Activated gamma-delta T cell treated with anti-CD3 and anti-CD28 coated beads, Interleukin-2, amount 50 U/mL, for 16 hours (primary cell): ENCODE data around the gene RXFP4.
A peak's percentile ranks its signal among the peaks of the same experiment; 100 is the strongest.
"Not testable (repeated sequence)": the region's sequence is repeated elsewhere in the genome, so short reads cannot be mapped to it uniquely, and the experiment has no call there.

ENCODE experiments used
- DNase-seq: peaks from one replicate; pipeline ENCODE4 v3.0.0-alpha.2; 2020; ENCODE audit warnings: low read depth

The RXFP4 gene

DNA sequence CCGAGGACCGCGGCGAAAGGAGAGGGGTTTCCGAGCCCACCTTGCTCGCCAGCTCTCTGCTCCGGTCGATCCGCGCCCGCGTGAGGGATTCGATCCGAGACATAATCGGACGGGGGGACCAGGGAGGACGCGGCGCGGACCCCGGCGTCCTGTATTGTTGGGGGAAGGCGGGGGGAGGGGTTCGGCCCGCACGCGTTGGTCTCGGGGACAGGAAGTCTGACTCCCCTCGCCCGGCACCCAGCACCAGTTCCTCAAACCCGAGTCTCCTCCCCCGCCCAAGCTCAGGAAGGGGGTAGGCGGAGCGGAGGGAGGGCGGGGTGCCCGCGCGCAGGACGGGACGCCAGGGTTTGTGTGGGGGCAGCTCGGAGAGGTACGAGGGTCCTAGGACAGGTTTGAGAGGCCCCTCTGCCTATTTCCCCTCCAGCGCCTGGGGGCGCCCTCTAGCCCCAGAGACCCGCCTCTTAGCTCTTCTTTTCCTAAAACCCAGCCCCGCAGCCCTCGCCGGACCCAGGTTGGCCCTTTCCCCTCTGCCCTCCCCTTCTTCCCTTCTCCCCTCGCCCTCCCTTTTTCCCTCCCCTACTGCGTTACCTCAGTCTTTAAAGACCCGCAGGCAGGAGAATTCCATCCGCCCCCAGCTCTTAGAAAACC lies 37.0 kb downstream of the RXFP4 start, which contains the start of gene ARHGEF2:
Gene ARHGEF2, minus strand, starts transcription at position 223 of the 648 bp plus-strand sequence. Its CDS starts 120 bp downstream, at position 103.
- DNase-seq, result peak; percentile 70

DNA sequence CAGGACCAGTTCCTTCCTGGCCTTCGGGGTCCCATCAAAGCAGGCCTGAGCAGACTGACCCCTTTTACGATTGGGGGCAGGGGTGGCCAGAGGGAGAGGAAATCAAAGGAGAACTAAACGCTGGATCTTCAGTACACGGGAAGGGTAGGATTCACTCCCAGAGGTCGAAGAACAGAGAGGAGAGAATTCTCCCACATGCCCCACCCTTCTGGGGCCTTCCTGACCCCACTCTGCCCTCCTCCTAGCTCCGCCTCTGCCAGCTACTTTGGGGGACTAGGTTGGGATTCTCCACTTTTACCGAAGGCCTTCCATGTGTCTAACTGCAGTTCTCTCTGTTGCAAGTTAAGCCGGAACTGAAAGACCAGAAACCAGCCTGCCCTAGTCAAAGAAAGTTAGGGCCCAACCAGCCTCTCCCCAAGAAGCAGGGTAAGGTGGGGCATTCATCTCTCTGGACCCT lies 37.6 kb downstream of the RXFP4 start:
- DNase-seq, result no peak

DNA sequence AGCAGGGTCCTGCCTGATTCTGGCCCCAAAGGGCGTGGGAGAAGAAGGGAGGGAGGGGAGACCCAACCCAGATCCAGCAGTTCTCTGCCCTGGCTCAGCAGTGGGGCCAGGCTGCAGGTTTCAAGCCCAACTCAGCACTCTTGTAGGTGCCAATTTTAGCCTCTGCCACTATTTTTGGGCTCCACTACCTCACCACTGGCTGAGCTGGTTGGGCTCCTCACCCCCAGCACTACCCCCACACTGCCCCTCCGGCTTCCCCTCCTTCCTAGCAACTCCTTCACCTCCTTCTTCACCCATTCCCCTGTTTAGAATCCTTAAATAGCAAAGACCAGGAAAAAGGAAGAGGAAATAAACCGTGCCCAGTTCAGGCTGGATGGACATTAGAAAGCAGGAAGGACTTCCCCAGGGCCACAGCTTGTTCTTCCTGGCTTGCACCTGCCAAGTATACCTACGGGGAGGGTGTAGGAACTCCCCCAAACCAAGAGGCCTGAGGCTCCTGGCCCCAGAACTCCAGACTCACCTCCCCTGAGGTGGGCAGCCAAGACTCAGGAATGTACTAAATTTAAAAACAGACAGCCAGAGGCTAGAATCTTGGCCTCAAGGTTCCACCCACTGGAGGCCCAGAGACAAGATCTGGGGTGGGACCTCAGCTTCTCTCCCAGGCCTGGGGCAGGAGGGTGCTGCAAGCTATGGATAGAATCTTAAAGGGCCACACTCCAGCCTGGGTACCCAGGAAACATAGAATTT lies 38.3 kb downstream of the RXFP4 start:
- DNase-seq, result no peak

DNA sequence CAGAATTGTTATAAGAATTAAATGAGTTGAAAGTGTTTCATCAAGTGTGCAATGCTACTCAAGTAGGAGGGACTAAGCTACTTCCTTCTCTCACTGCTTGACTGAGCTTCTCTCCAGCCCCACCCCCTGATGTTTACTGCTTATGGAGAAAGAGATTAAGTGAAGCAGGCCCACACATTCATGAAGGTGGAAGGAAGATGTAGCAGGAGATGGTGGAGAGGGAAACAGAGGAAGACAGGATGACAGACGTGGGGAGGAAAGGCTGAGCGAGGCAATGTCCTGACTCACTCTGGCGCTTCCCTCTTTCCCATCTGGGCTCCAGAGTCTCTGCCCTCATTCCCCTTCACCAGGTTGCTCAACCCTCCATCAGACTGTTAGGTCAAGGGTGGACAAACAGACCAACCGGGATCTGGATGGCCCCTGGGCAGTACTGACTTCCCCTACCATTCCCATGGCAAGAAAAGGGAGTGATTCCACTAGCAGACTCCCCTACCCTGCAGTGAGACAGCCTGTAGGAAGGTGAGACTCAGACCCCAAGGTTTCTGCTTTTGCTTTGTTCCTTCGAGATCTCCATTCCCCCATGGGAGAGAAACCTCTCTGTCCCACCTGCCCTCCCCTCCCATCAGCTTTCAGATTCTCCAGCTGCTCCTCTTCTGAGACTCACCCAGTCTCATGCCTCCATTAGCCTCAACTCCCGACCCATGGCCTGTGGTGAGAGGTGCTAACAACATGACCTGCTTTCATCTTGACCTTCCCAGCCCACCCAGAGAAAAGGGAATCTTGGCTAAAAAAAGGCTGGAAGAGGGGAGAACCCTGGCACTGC lies 40.0 kb downstream of the RXFP4 start:
- DNase-seq, result no peak

DNA sequence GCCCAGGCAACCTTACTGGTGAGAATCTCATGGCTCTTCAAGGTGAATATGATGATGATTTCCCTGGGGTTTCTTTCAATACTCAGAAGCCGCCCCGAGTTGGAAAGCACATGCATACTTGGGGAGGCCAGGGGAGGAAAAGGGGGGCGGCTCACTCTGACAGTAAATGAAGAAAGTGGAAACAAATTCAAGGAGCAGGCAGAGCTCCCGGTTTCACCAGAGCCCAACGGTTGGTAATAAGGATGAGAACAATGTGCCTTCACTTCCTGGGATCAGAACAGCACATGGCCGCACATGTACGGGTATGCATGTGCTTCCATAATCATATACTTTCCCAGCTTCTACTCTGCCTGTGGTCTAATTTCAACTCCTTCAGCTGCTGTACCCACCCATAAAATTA lies 40.7 kb downstream of the RXFP4 start:
- DNase-seq, result no peak

DNA sequence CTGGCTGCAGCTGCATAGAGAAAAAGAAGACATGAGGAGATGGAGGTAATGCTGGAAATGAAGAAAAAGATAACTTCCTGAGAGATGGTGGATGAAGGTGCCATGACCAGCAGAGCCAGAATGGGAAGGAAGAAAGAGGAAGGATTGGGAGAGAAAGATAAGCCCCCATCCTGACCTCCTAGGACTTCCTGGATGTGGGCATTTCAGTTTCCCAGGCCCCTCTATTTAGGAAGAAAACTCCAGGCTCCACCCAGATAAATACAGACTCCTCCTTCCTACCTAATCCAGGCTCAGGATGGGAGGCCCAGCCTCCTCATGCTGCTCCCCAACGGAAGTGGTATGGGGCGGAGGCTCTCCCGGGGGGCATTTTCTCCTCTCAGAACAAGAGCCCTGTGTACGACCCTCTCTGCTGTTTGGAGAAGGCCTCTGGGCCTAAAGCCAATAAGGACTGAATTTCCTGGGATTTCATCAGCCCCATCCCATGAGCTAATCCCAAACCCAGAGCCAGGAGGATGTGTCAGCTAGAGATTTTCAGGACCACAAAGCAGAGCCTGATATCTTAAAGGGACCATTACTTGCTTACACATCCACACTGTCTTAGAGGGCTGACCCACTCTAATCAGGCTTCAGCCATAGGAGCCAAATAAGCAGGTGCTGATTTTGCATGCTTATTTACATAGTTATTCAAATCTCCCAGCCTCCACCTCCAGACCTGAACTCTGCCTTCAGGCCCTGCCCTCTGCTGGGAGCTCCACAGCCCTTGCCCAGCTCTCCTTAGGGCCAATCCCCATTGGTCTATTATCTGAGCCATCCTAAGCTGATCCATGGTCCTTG lies 42.0 kb downstream of the RXFP4 start:
- DNase-seq, result no peak

DNA sequence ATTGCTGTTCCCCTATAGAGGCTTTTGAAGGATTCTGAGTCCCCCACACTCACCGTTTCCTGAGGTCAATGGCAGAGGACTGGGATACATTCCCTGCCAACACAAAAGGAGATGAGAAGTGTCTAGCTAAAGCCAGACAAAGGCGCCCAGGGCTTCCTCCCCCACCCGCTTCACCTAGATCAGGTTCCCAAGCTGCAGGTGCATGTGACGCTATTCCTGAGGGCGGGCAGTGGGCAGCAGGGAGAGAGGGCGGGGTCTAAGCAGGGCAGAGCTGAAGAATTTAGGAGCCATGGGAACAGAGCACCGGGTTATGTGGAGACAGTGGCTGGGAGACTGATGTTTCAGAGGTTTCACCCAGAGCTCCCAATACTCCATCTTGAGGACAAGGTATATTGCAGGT lies 42.9 kb downstream of the RXFP4 start:
- no peak for DNase-seq

DNA sequence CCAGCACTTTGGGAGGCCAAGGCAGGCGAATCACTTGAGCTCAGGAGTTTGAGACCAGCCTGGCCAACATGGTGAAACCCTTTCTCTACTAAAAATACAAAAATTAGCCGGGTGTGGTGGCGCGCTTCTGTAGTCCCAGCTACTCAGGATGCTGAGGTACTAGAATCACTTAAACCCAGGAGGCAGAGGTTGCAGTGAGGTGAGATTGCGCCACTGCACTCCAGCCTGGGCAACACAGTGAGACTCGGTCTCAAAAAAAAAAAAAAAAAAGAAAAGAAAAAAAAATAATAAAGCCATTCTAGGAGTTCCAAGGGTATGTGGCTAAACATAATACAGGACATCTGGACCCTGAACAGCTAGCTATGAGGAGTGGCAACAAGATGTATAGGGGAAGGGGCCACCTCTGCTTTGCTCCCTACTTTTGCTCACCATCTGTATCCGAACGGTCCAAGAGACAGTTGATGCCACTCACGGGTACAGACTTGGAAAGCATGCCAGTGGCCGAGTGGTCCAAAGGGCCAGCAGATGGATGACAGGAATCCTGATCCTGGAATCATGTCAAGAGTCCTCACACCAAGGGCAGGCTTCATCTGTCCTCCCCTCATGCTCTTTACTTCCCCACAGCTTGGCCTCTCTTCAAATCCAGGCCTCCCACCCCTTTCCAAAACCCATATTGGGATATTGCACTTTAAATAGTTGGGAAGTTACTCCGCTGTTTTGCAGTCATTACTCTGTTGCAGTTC lies 43.6 kb downstream of the RXFP4 start:
- not testable (repeated sequence) for DNase-seq

DNA sequence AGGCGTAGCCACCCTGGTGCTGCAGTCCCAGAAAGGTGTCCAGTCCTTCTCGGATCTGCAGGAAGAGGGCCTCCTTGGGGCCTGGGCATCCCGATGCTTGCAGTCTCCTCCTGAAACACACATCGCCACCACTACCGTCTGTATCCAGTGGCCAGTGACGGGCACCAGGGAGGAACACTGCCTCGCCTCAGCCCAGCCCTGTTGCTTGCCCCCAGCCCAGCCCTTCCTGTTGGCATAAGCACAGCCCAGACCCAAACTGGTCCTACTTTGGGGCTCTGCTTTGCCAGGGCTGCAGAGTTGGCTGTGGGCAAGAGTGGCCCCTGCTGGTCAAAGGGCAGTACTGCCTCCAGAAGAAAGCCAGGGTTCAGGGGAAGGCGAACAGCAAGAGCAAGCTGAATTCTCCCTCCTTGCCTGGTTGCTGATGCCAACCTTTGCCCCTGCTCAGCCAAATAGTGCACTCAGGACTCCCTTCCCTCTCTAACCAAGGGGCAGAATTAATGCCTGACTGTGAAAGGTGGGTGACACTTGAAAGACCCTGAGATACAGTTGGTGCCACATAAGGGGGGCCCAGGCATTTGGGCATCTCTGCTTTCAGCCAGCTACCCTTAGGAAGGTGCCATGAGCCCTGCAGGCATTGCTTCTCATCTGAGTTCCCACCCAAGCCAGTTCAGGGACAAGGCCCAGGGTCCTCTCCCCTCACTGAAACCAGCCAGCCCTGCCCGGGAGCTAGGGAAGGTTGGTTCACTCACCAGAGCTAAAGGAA lies 48.0 kb downstream of the RXFP4 start:
- peak; percentile 66 for DNase-seq

DNA sequence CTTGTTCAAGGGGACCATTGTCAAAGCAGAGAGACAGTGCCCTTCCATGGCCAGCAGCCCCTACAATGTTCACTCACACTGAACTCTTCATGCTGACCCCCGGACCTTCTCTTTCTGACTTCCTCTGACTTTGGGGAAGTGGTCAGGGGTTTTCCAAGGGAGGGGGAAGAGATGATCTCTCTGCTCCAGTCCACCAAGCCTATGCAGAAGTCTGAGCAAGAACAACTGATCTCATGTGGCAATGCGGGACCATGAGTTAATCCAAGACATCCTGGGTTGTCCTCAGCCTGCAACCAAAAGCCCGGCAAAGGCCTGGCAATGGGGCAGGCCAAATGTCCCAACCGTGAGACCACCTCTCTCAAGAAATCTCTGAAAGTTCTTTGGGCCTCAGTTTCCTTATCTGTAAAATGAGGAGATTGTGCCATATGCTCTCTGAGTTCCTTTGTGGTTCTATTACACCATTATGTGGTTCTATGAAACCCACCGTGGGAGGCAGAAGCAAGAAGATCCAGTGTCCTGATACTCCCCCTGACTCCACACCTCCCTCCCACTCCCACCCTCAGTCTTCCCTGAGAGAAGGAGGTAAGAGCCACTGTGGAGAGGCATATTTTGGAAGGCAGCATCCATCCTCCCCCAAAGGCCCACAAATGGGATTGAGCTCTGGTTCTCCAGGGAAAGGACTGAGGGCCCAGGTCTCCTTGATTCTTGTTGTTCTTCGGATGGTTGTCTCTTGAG lies 48.7 kb downstream of the RXFP4 start:
- DNase-seq, result no peak
